KMS-11 (cell line): Measurements from ENCODE around the gene SPRED3.

Experiments
- H2AFZ ChIP-seq: fragments of 200-600 bp; sonication (generic); 2 replicates; pipeline ENCODE4 v1.6.1; 2016; ENCODE audit warnings: antibody characterized with exemption, mixed run types, low read depth
- H3K27ac ChIP-seq: fragments of 200-600 bp; sonication (generic); 2 replicates; pipeline ENCODE4 v1.6.1; 2016; ENCODE audit warnings: mild to moderate bottlenecking, mixed run types
- H3K27me3 ChIP-seq: fragments of 200-600 bp; sonication (generic); 2 replicates; pipeline ENCODE4 v1.6.1; 2017; ENCODE audit warnings: mild to moderate bottlenecking, low read depth, mixed run types, moderate library complexity; ENCODE audit not compliant: insufficient read depth
- H3K36me3 ChIP-seq: fragments of 200-600 bp; sonication (generic); 2 replicates; pipeline ENCODE4 v1.6.1; 2017; ENCODE audit warnings: mild to moderate bottlenecking, mixed run types; ENCODE audit not compliant: insufficient read depth
- H3K4me1 ChIP-seq: fragments of 200-600 bp; sonication (generic); 2 replicates; pipeline ENCODE4 v1.6.1; 2016; ENCODE audit warnings: mild to moderate bottlenecking, low read depth, mixed run types; ENCODE audit not compliant: poor library complexity, severe bottlenecking
- H3K4me2 ChIP-seq: fragments of 200-600 bp; sonication (generic); 2 replicates; pipeline ENCODE4 v1.7.0; 2016; ENCODE audit warnings: mild to moderate bottlenecking, mixed run types
- H3K4me3 ChIP-seq: fragments of 200-600 bp; sonication (generic); IDR thresholded peaks from 2 replicates; pipeline ENCODE4 v1.6.1; 2017; ENCODE audit warnings: low read depth, low read length, mixed read lengths; ENCODE audit not compliant: insufficient read depth
- H3K79me2 ChIP-seq: fragments of 200-600 bp; sonication (generic); 2 replicates; pipeline ENCODE4 v1.6.1; 2016; ENCODE audit warnings: low read depth, mixed run types; ENCODE audit not compliant: insufficient read depth
- H3K9ac ChIP-seq: fragments of 200-600 bp; sonication (generic); 2 replicates; pipeline ENCODE4 v1.6.1; 2016; ENCODE audit warnings: mild to moderate bottlenecking, mixed run types
- H4K20me1 ChIP-seq: fragments of 200-600 bp; sonication (generic); 2 replicates; pipeline ENCODE4 v1.6.1; 2016; ENCODE audit warnings: mild to moderate bottlenecking, mixed run types; ENCODE audit not compliant: insufficient read depth
- TF ChIP-seq, protein P1 (sequence below): fragments of 200-600 bp; sonication (generic); conservative IDR thresholded peaks from 2 replicates; pipeline ENCODE4 v1.6.1; 2017; ENCODE audit warnings: low read depth, mild to moderate bottlenecking, antibody characterized with exemption, low read length, moderate library complexity, mixed read lengths

Gene SPRED3

DNA sequence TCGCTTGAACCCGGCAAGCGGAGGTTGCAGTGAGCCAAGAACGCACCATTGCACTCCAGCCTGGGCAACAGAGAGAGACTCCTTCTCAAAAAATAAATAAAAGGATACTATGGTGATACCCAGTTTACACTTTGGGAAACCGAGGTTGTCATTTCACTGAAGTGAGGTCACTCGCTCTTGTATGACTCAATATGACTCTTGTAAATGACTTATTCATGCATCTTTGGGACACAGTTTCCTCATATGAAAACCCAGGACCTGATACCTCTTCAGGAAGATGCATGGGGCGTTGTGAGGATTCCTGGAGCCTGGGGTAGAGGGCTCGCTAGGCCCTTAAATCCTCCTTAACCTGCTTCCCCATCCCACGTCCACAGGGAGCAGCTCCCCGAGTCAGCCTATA, 9.6 kb upstream of the SPRED3 start:
- Histone ChIP-seq H4K20me1 (no peaks in the 10 kb centered on the region), H3K4me3 (no peak overlapping the region), H3K9ac (no peak overlapping the region), H3K27me3 (no peaks in the 10 kb centered on the region), H3K27ac (no peak overlapping the region), H3K4me1 (peaks cover 10% of the 10 kb centered on the region), H3K79me2 (peaks cover 37% of the 10 kb centered on the region), H2AFZ (no peak overlapping the region), H3K4me2 (no peak overlapping the region), H3K36me3 (peaks cover 5% of the 10 kb centered on the region; the same call in 1 of the 2 replicates)
- TF ChIP-seq, protein P1, sequence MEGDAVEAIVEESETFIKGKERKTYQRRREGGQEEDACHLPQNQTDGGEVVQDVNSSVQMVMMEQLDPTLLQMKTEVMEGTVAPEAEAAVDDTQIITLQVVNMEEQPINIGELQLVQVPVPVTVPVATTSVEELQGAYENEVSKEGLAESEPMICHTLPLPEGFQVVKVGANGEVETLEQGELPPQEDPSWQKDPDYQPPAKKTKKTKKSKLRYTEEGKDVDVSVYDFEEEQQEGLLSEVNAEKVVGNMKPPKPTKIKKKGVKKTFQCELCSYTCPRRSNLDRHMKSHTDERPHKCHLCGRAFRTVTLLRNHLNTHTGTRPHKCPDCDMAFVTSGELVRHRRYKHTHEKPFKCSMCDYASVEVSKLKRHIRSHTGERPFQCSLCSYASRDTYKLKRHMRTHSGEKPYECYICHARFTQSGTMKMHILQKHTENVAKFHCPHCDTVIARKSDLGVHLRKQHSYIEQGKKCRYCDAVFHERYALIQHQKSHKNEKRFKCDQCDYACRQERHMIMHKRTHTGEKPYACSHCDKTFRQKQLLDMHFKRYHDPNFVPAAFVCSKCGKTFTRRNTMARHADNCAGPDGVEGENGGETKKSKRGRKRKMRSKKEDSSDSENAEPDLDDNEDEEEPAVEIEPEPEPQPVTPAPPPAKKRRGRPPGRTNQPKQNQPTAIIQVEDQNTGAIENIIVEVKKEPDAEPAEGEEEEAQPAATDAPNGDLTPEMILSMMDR, result no peak

GRCh38 chr19:38381138-38381537, 7.4 kb upstream of the SPRED3 start:
- no peaks in the 10 kb centered on the region for H3K27me3 ChIP-seq
- no peak overlapping the region for H3K9ac ChIP-seq
- no peak overlapping the region for H2AFZ ChIP-seq
- H3K4me1 ChIP-seq, result peaks cover 3% of the 10 kb centered on the region
- TF ChIP-seq, protein P1, result no peak
- peaks cover 5% of the 10 kb centered on the region; the same call in 1 of the 2 replicates for H3K36me3 ChIP-seq
- H3K27ac ChIP-seq, result no peak overlapping the region
- H4K20me1 ChIP-seq, result no peaks in the 10 kb centered on the region
- no peak overlapping the region for H3K4me2 ChIP-seq
- H3K4me3 ChIP-seq, result no peak overlapping the region
- peaks cover 21% of the 10 kb centered on the region for H3K79me2 ChIP-seq

DNA sequence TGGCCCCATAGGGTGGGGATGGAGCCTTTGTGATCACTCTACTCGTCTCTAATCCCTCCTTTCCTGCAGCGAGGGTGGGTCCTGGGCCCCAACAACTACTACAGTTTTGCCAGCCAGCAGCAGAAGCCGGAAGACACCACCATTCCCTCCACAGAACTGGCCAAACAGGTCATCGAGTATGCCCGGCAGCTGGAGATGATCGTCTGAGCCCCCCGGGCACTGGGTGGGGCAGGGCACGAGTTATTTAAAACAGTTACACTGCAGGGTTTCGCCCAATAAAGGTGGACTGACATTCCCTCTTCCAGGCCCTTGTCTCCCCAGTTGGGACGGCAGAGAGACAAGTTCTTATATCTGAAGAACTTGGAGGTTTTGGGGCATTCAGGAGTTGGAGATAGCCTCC, 5.3 kb upstream of the SPRED3 start:
- Histone ChIP-seq H3K4me3 (no peak overlapping the region), H4K20me1 (no peaks in the 10 kb centered on the region), H3K79me2 (peaks cover under 1% of the 10 kb centered on the region; the same call in 1 of the 2 replicates), H3K9ac (no peak overlapping the region), H3K4me1 (peaks cover 10% of the 10 kb centered on the region), H3K27me3 (peaks cover 2% of the 10 kb centered on the region; the same call in 1 of the 2 replicates), H3K36me3 (peaks cover 5% of the 10 kb centered on the region; the same call in 1 of the 2 replicates), H3K27ac (no peak overlapping the region), H3K4me2 (no peak overlapping the region), H2AFZ (no peak overlapping the region)
- TF ChIP-seq, protein P1, result no peak

DNA sequence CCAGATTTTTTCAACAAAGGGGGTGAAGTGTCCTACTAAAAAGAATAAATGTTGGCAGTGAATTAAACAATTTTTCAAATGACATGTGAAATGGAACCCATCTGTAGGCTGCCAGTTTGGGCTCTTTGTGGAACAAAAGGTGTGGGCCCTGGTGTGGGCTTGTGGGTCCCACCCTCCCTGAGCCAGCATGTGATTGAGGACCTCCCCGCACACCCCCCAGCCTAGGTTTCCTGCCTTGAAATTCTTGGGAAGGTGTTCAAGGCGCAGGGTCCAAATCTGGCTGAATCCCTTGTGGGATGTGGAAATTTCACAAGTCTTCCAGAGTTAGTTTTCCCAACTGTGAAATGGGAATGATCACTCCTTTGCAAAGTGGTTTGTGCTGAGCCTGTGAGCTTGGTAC, 4.8 kb upstream of the SPRED3 start:
- H3K36me3 ChIP-seq, result peaks cover 5% of the 10 kb centered on the region; the same call in 1 of the 2 replicates
- TF ChIP-seq, protein P1, result no peak

More for the DNA sequence above, 4.8 kb upstream of the SPRED3 start:
- H4K20me1 ChIP-seq, result no peaks in the 10 kb centered on the region
- no peak overlapping the region for H2AFZ ChIP-seq
- H3K4me2 ChIP-seq, result no peak overlapping the region
- no peak overlapping the region for H3K9ac ChIP-seq
- peaks cover 4% of the 10 kb centered on the region for H3K27me3 ChIP-seq
- H3K4me1 ChIP-seq, result peaks cover 11% of the 10 kb centered on the region
- no peak overlapping the region for H3K27ac ChIP-seq
- H3K4me3 ChIP-seq, result no peak overlapping the region
- H3K79me2 ChIP-seq, result no peaks in the 10 kb centered on the region
